Ishikawa (cell line): ENCODE data around the gene SLC32A1.

Experiments
- CEBPB ChIP-seq: IDR thresholded peaks from 2 replicates; pipeline ENCODE4 v1.6.1; 2012
- CREB1 ChIP-seq: IDR thresholded peaks from 2 replicates; pipeline ENCODE4 v1.6.1; 2012; ENCODE audit warnings: low read depth
- EGR1 ChIP-seq: IDR thresholded peaks from 2 replicates; pipeline ENCODE4 v1.6.1; 2012
- EP300 ChIP-seq: IDR thresholded peaks from 2 replicates; pipeline ENCODE4 v1.6.1; 2012; ENCODE audit warnings: borderline replicate concordance
- FOXM1 ChIP-seq: IDR thresholded peaks from 2 replicates; pipeline ENCODE4 v1.6.1; 2012; ENCODE audit warnings: low read depth, borderline replicate concordance
- MAX ChIP-seq: IDR thresholded peaks from 2 replicates; pipeline ENCODE4 v1.6.1; 2012
- NFIC ChIP-seq: IDR thresholded peaks from 2 replicates; pipeline ENCODE4 v1.6.1; 2012
- RAD21 ChIP-seq: IDR thresholded peaks from 2 replicates; pipeline ENCODE4 v1.6.1; 2012; ENCODE audit warnings: low read depth
- REST ChIP-seq: IDR thresholded peaks from 2 replicates; pipeline ENCODE4 v1.6.1; 2012; ENCODE audit warnings: low read depth, mild to moderate bottlenecking
- TAF1 ChIP-seq: IDR thresholded peaks from 2 replicates; pipeline ENCODE4 v1.6.1; 2012; ENCODE audit warnings: low read depth, mild to moderate bottlenecking
- TCF12 ChIP-seq: IDR thresholded peaks from 2 replicates; pipeline ENCODE4 v1.6.1; 2012; ENCODE audit warnings: low read depth
- TEAD4 ChIP-seq: IDR thresholded peaks from 2 replicates; pipeline ENCODE4 v1.6.1; 2012
- USF1 ChIP-seq: IDR thresholded peaks from 2 replicates; pipeline ENCODE4 v1.6.1; 2012
- YY1 ChIP-seq: IDR thresholded peaks from 2 replicates; pipeline ENCODE4 v1.6.1; 2012; ENCODE audit warnings: low read depth
- ZBTB7A ChIP-seq: IDR thresholded peaks from 2 replicates; pipeline ENCODE4 v1.6.1; 2012; ENCODE audit warnings: low read depth

SLC32A1 gene

GRCh38 chr20:38685271-38685670, 39.0 kb upstream of the SLC32A1 start:
- no peak for TF ChIP-seq EP300
- TF ChIP-seq TAF1: no peak

GRCh38 chr20:38685853-38686473, 38.3 kb upstream of the SLC32A1 start:
- TF ChIP-seq RAD21 (no peak), REST (peak; percentile 97), TEAD4 (0 out of 2 replicates have a peak, but pooled peaks have one; percentile 34)

- TF ChIP-seq REST (peak; percentile 94), TAF1 (no peak)
Measured at GRCh38 chr20:38692436-38693411, 31.6 kb upstream of the SLC32A1 start.

- TF ChIP-seq CREB1: no peak
- no peak for TF ChIP-seq MAX
- no peak for TF ChIP-seq NFIC
- no peak for TF ChIP-seq RAD21
- no peak for TF ChIP-seq TAF1
- no peak for TF ChIP-seq ZBTB7A
Measured at GRCh38 chr20:38697306-38697705, 27.0 kb upstream of the SLC32A1 start.

- TF ChIP-seq CREB1: no peak
- TF ChIP-seq ZBTB7A: no peak
- TF ChIP-seq TAF1: no peak
- TF ChIP-seq TEAD4: no peak
- no peak for TF ChIP-seq FOXM1
- no peak for TF ChIP-seq EP300
- TF ChIP-seq EGR1: no peak
- TF ChIP-seq RAD21: no peak
- no peak for TF ChIP-seq CEBPB
- TF ChIP-seq NFIC: no peak
Measured at GRCh38 chr20:38698541-38698940, 25.7 kb upstream of the SLC32A1 start.

GRCh38 chr20:38700141-38700540, 24.1 kb upstream of the SLC32A1 start:
- TF ChIP-seq USF1: no peak

- no peak for TF ChIP-seq ZBTB7A
Measured at GRCh38 chr20:38700926-38701325, 23.4 kb upstream of the SLC32A1 start.

GRCh38 chr20:38703526-38703925, 20.8 kb upstream of the SLC32A1 start:
- no peak for TF ChIP-seq USF1
- TF ChIP-seq EGR1: no peak
- TF ChIP-seq NFIC: no peak
- no peak for TF ChIP-seq TCF12
- no peak for TF ChIP-seq ZBTB7A
- no peak for TF ChIP-seq MAX
- TF ChIP-seq TEAD4: no peak
- no peak for TF ChIP-seq YY1
- TF ChIP-seq FOXM1: no peak
- TF ChIP-seq RAD21: no peak
- TF ChIP-seq CREB1: no peak
- no peak for TF ChIP-seq TAF1
- no peak for TF ChIP-seq CEBPB
- TF ChIP-seq REST: no peak
